ENCODE measurements around the gene MGAT5.

Gene MGAT5

GRCh38 chr2:134435505-134435904, 181.6 kb downstream of the MGAT5 start:
- H3K9me3 ChIP-seq (ENCODE audit: severe bottlenecking), result no peaks in the 10 kb centered on the region
- no peaks in the 10 kb centered on the region for H3K27me3 ChIP-seq (ENCODE audit: insufficient read depth, poor library complexity, severe bottlenecking)
- H3K36me3 ChIP-seq (ENCODE audit: low read depth), result no peaks in the 10 kb centered on the region
- ATAC-seq (ENCODE audit: low read depth) (no peak), DNase-seq (ENCODE audit: low spot score) (no peak)
- TF ChIP-seq CTCF (IDR thresholded peaks at IDR 0.05; ENCODE audit: poor library complexity, severe bottlenecking), result no peak
- H3K4me1 ChIP-seq (ENCODE audit: insufficient read depth, poor library complexity, severe bottlenecking), result peaks cover 11% of the 10 kb centered on the region
- H3K4me3 ChIP-seq (ENCODE audit: severe bottlenecking), result no peak overlapping the region
- no peak overlapping the region for H3K27ac ChIP-seq (ENCODE audit: poor library complexity, severe bottlenecking)

- Histone ChIP-seq H3K27ac (ENCODE audit: poor library complexity, severe bottlenecking) (no peak overlapping the region), H3K4me1 (ENCODE audit: insufficient read depth, poor library complexity, severe bottlenecking) (peaks cover 11% of the 10 kb centered on the region), H3K4me3 (ENCODE audit: severe bottlenecking) (no peak overlapping the region), H3K36me3 (ENCODE audit: low read depth) (no peaks in the 10 kb centered on the region), H3K27me3 (ENCODE audit: insufficient read depth, poor library complexity, severe bottlenecking) (no peaks in the 10 kb centered on the region), H3K9me3 (ENCODE audit: severe bottlenecking) (no peaks in the 10 kb centered on the region)
- DNase-seq (ENCODE audit: low spot score) (no peak), ATAC-seq (ENCODE audit: low read depth) (no peak)
- TF ChIP-seq CTCF (IDR thresholded peaks at IDR 0.05; ENCODE audit: poor library complexity, severe bottlenecking), result no peak
Observed at GRCh38 chr2:134435936-134436335, 182.1 kb downstream of the MGAT5 start.

- no peaks in the 10 kb centered on the region for H3K27me3 ChIP-seq (ENCODE audit: insufficient read depth, poor library complexity, severe bottlenecking)
- no peak overlapping the region for H3K27ac ChIP-seq (ENCODE audit: poor library complexity, severe bottlenecking)
- no peaks in the 10 kb centered on the region for H3K36me3 ChIP-seq (ENCODE audit: low read depth)
- no peak for TF ChIP-seq CTCF (IDR thresholded peaks at IDR 0.05; ENCODE audit: poor library complexity, severe bottlenecking)
- H3K9me3 ChIP-seq (ENCODE audit: severe bottlenecking), result no peaks in the 10 kb centered on the region
- H3K4me1 ChIP-seq (ENCODE audit: insufficient read depth, poor library complexity, severe bottlenecking), result peaks cover 11% of the 10 kb centered on the region
- ATAC-seq (ENCODE audit: low read depth), result no peak
- no peak overlapping the region for H3K4me3 ChIP-seq (ENCODE audit: severe bottlenecking)
- DNase-seq (ENCODE audit: low spot score), result no peak
Observed at GRCh38 chr2:134436706-134437105, 182.8 kb downstream of the MGAT5 start.

GRCh38 chr2:134438371-134438770, 184.5 kb downstream of the MGAT5 start:
- DNase-seq (ENCODE audit: low spot score) (no peak), ATAC-seq (ENCODE audit: low read depth) (no peak)
- Histone ChIP-seq H3K27ac (ENCODE audit: poor library complexity, severe bottlenecking) (no peak overlapping the region), H3K9me3 (ENCODE audit: severe bottlenecking) (no peaks in the 10 kb centered on the region), H3K36me3 (ENCODE audit: low read depth) (no peaks in the 10 kb centered on the region), H3K4me1 (ENCODE audit: insufficient read depth, poor library complexity, severe bottlenecking) (no peaks in the 10 kb centered on the region), H3K4me3 (ENCODE audit: severe bottlenecking) (no peak overlapping the region), H3K27me3 (ENCODE audit: insufficient read depth, poor library complexity, severe bottlenecking) (no peaks in the 10 kb centered on the region)
- TF ChIP-seq CTCF (IDR thresholded peaks at IDR 0.05; ENCODE audit: poor library complexity, severe bottlenecking), result no peak

GRCh38 chr2:134440336-134440909, 186.6 kb downstream of the MGAT5 start:
- H3K27ac ChIP-seq (ENCODE audit: poor library complexity, severe bottlenecking), result no peak overlapping the region
- TF ChIP-seq CTCF (IDR thresholded peaks at IDR 0.05; ENCODE audit: poor library complexity, severe bottlenecking), result no peak
- DNase-seq (ENCODE audit: low spot score) (no peak), ATAC-seq (ENCODE audit: low read depth) (no peak)
- no peak overlapping the region for H3K4me3 ChIP-seq (ENCODE audit: severe bottlenecking)
- H3K4me1 ChIP-seq (ENCODE audit: insufficient read depth, poor library complexity, severe bottlenecking), result peaks cover under 1% of the 10 kb centered on the region
- no peaks in the 10 kb centered on the region for H3K27me3 ChIP-seq (ENCODE audit: insufficient read depth, poor library complexity, severe bottlenecking)
- H3K9me3 ChIP-seq (ENCODE audit: severe bottlenecking), result no peaks in the 10 kb centered on the region
- no peaks in the 10 kb centered on the region for H3K36me3 ChIP-seq (ENCODE audit: low read depth)
